ENCODE results near the gene TRIM54. TPM values are rescaled to one million over a fixed set of nuclear protein-coding genes. Genes with fewer than 3 reads are reported as not detected.

TRIM54 gene
- total RNA-seq, 1 experiment from 2014 or later: not detected

DNA sequence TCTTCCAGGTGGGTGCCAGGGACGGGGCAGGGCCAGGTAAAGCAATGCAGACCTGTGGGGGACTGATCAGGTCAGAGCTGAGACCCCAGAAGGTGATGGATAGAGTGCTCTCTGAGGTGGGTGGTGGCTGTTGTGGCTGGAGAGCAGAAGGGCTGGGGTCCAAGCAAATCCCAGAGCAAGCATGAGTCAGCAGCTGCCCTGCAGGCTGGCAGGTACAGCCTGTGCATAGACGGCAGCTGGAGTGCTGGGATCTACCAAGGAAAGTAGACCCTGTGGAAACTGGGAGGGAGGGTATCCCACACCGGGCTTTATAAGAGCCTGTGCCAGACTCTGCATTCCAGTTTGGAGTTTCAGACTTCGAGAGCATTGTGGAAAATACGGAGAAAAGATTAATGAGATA, 663 bp downstream of the TRIM54 start:
- H3K9me3 ChIP-seq (ENCODE audit: low read length): no peaks in the 10 kb centered on the region
- no peak overlapping the region for H3K27ac ChIP-seq (ENCODE audit: low read length)
- H2AFZ ChIP-seq (ENCODE audit: low read length): no peak overlapping the region
- H3K36me3 ChIP-seq (ENCODE audit: insufficient read depth, low read length): no peaks in the 10 kb centered on the region
- no peaks in the 10 kb centered on the region for H3K4me1 ChIP-seq (ENCODE audit: low read length)
- H3K4me3 ChIP-seq (ENCODE audit: low read length): no peak overlapping the region
- no peak for DNase-seq
- no peaks in the 10 kb centered on the region for H3K9me2 ChIP-seq (replicated peaks; ENCODE audit: insufficient read depth, low read length)
- H3K9ac ChIP-seq (ENCODE audit: low read length): no peak overlapping the region
- H3K79me2 ChIP-seq (ENCODE audit: low read length): no peaks in the 10 kb centered on the region
- H4K20me1 ChIP-seq (ENCODE audit: insufficient read depth, low read depth, low read length): no peaks in the 10 kb centered on the region
- H3K27me3 ChIP-seq (ENCODE audit: low read length): no peaks in the 10 kb centered on the region; the same call in 1 of the 2 replicates
- H3K4me2 ChIP-seq (ENCODE audit: low read depth, low read length, poor library complexity, severe bottlenecking): no peak overlapping the region

DNA sequence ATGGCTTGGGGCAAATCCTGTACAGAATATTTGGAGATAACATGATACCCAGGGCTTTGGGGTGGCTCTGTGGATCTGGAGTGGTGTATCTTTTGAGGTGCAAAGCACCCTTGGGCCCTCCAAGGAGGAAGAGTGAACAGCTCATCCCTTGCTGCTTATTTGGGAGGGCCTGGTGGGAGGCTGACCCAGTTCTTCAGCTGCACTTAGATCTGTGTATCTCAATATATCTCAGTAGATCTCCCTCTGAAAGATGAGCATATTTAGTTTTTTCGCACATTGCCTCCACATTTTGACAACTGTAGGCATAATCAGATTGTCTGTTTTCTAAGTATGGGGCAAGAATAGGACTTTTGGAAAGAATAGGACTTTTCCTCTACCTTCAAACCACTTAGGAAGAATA, 2.8 kb downstream of the TRIM54 start:
- no peaks in the 10 kb centered on the region for H3K9me2 ChIP-seq (replicated peaks; ENCODE audit: insufficient read depth, low read length)
- DNase-seq: no peak
- no peaks in the 10 kb centered on the region for H3K9me3 ChIP-seq (ENCODE audit: low read length)
- no peaks in the 10 kb centered on the region; the same call in 1 of the 2 replicates for H3K27me3 ChIP-seq (ENCODE audit: low read length)
- H3K9ac ChIP-seq (ENCODE audit: low read length): no peak overlapping the region
- H3K27ac ChIP-seq (ENCODE audit: low read length): no peak overlapping the region
- H3K4me1 ChIP-seq (ENCODE audit: low read length): no peaks in the 10 kb centered on the region
- H3K79me2 ChIP-seq (ENCODE audit: low read length): no peaks in the 10 kb centered on the region
- no peak overlapping the region for H3K4me3 ChIP-seq (ENCODE audit: low read length)
- no peaks in the 10 kb centered on the region for H4K20me1 ChIP-seq (ENCODE audit: insufficient read depth, low read depth, low read length)
- no peaks in the 10 kb centered on the region for H3K36me3 ChIP-seq (ENCODE audit: insufficient read depth, low read length)
- H2AFZ ChIP-seq (ENCODE audit: low read length): no peak overlapping the region
- no peak overlapping the region for H3K4me2 ChIP-seq (ENCODE audit: low read depth, low read length, poor library complexity, severe bottlenecking)

DNA sequence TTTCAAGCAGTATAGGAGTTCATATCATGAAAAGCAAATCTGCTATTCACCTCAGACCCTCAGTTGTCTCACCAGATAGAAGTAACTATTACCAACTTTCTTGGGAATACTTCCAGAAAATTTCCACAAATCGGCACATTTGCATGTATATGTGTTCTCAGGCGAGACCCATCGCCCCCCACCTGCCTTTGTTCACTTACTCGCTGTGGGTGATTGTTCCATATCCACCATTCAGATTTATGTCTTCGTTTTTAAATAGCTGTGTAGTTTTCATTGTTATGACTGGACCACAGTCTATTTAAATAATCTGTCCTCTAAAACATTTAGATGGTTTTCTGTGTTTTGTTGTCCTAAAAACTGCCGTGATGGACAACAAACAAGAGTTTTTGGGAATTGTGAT, 3.3 kb downstream of the TRIM54 start:
- no peak overlapping the region for H3K4me2 ChIP-seq (ENCODE audit: low read depth, low read length, poor library complexity, severe bottlenecking)
- no peaks in the 10 kb centered on the region for H3K9me3 ChIP-seq (ENCODE audit: low read length)
- H3K36me3 ChIP-seq (ENCODE audit: insufficient read depth, low read length): no peaks in the 10 kb centered on the region
- H3K4me1 ChIP-seq (ENCODE audit: low read length): no peaks in the 10 kb centered on the region
- H2AFZ ChIP-seq (ENCODE audit: low read length): no peak overlapping the region
- no peak for DNase-seq
- H3K79me2 ChIP-seq (ENCODE audit: low read length): no peaks in the 10 kb centered on the region
- H3K27ac ChIP-seq (ENCODE audit: low read length): no peak overlapping the region
- H3K4me3 ChIP-seq (ENCODE audit: low read length): no peak overlapping the region
- no peaks in the 10 kb centered on the region for H3K9me2 ChIP-seq (replicated peaks; ENCODE audit: insufficient read depth, low read length)
- H3K27me3 ChIP-seq (ENCODE audit: low read length): no peaks in the 10 kb centered on the region; the same call in 1 of the 2 replicates
- H4K20me1 ChIP-seq (ENCODE audit: insufficient read depth, low read depth, low read length): no peaks in the 10 kb centered on the region
- H3K9ac ChIP-seq (ENCODE audit: low read length): no peak overlapping the region

DNA sequence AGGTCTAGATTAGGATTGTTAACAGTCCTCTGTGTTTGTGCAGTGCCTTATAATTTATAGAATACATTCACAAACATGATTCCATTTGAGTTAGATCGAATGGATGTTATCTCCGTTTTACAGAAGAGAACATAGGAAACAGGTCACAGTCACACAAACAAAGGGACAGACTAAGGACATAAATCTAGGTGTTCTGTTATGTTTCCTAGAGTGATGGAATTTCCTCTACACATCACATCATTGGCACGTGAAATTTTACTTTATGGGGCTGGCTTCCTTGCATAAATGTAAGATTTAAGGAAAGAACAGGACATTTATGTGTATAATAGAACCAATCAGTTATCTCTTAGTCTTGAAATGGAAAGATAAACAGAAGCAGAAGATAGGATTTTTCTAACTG, 6.4 kb downstream of the TRIM54 start:
- H3K9me3 ChIP-seq (ENCODE audit: low read length): no peaks in the 10 kb centered on the region
- no peak for DNase-seq
- no peaks in the 10 kb centered on the region for H3K36me3 ChIP-seq (ENCODE audit: insufficient read depth, low read length)
- H3K4me1 ChIP-seq (ENCODE audit: low read length): peaks cover 12% of the 10 kb centered on the region
- H3K4me2 ChIP-seq (ENCODE audit: low read depth, low read length, poor library complexity, severe bottlenecking): no peak overlapping the region
- H4K20me1 ChIP-seq (ENCODE audit: insufficient read depth, low read depth, low read length): no peaks in the 10 kb centered on the region
- H3K79me2 ChIP-seq (ENCODE audit: low read length): no peaks in the 10 kb centered on the region
- H3K27ac ChIP-seq (ENCODE audit: low read length): no peak overlapping the region
- no peaks in the 10 kb centered on the region for H3K27me3 ChIP-seq (ENCODE audit: low read length)
- no peak overlapping the region for H3K4me3 ChIP-seq (ENCODE audit: low read length)
- no peak overlapping the region for H2AFZ ChIP-seq (ENCODE audit: low read length)
- no peak overlapping the region for H3K9ac ChIP-seq (ENCODE audit: low read length)
- no peaks in the 10 kb centered on the region for H3K9me2 ChIP-seq (replicated peaks; ENCODE audit: insufficient read depth, low read length)

DNA sequence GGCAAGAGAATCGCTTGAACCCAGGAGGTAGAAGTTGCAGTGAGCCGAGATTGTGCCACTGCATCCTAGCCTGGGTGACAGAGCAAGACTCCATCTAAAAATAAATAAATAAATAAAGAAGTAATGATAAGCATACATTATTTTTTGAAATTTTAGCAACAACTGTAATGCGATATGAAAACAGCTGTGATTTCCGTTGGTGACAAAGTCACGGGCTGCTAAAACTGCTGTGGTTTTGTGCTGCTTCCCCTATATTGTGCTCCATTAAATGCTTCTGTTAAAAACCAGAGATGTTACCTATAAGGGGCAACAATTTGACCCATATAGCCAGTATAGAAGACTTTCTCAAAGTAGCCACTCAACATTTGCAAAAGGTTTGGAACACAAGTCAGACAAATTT, 8.3 kb downstream of the TRIM54 start:
- Histone ChIP-seq H3K9ac (ENCODE audit: low read length) (no peak overlapping the region), H3K4me1 (ENCODE audit: low read length) (peaks cover 12% of the 10 kb centered on the region), H3K36me3 (ENCODE audit: insufficient read depth, low read length) (no peaks in the 10 kb centered on the region), H3K9me3 (ENCODE audit: low read length) (no peaks in the 10 kb centered on the region), H2AFZ (ENCODE audit: low read length) (no peak overlapping the region), H3K9me2 (replicated peaks; ENCODE audit: insufficient read depth, low read length) (no peaks in the 10 kb centered on the region), H3K27me3 (ENCODE audit: low read length) (no peaks in the 10 kb centered on the region), H3K27ac (ENCODE audit: low read length) (no peak overlapping the region), H3K4me2 (ENCODE audit: low read depth, low read length, poor library complexity, severe bottlenecking) (no peak overlapping the region), H3K4me3 (ENCODE audit: low read length) (no peak overlapping the region), H4K20me1 (ENCODE audit: insufficient read depth, low read depth, low read length) (no peaks in the 10 kb centered on the region), H3K79me2 (ENCODE audit: low read length) (no peaks in the 10 kb centered on the region)
- DNase-seq: no peak

DNA sequence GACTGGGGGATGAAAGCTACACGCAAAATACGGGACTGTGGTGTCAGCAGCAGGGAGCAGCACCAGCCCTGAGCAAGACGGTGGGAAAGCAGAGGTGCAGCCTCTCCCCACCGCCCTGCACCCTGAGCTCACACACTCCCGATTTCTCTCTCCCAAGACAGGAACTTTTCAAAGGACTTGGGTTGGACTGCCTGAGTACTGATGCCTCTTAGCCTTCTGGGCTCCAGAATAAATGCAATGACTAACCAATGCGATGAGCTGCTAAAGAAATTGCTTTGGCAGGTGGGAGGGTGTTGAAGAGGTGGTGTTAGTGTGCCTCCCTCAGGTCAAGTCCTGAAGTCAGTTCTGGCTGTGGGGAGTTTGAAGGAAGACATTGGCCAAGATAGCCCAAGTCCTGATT, 9.6 kb downstream of the TRIM54 start:
- no peak overlapping the region for H3K27ac ChIP-seq (ENCODE audit: low read length)
- H3K27me3 ChIP-seq (ENCODE audit: low read length): no peaks in the 10 kb centered on the region
- no peaks in the 10 kb centered on the region for H3K79me2 ChIP-seq (ENCODE audit: low read length)
- no peak overlapping the region; the same call in 1 of the 2 replicates for H3K4me3 ChIP-seq (ENCODE audit: low read length)
- no peaks in the 10 kb centered on the region for H4K20me1 ChIP-seq (ENCODE audit: insufficient read depth, low read depth, low read length)
- peaks cover 12% of the 10 kb centered on the region for H3K4me1 ChIP-seq (ENCODE audit: low read length)
- H3K9me2 ChIP-seq (replicated peaks; ENCODE audit: insufficient read depth, low read length): no peaks in the 10 kb centered on the region
- peak overlapping the region; percentile 28; the same call in 1 of the 2 replicates for H2AFZ ChIP-seq (ENCODE audit: low read length)
- peak overlapping the region; percentile 10 for H3K4me2 ChIP-seq (ENCODE audit: low read depth, low read length, poor library complexity, severe bottlenecking)
- peak; percentile 76 for DNase-seq
- H3K36me3 ChIP-seq (ENCODE audit: insufficient read depth, low read length): no peaks in the 10 kb centered on the region
- H3K9ac ChIP-seq (ENCODE audit: low read length): peak overlapping the region; percentile 38; the same call in 1 of the 2 replicates
- no peaks in the 10 kb centered on the region for H3K9me3 ChIP-seq (ENCODE audit: low read length)

DNA sequence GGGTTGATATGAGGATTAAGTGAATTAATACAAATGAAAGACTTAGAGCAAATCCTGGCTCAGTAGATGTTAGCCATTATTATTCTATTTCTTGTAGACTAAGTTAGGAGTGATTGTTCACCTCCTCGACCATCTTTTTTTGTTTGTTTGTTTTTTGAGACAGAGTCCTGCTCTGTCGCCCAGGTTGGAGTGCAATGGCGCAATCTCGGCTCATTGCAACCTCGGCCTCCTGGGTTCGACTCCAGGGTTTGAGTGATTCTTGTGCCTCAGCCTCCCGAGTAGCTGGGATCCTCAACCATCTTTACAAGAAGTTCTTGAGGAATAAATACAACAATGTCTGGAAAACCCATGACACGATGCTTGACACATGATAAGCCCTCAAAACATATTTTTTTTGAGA, 12.7 kb downstream of the TRIM54 start:
- H3K27ac ChIP-seq (ENCODE audit: low read length): no peak overlapping the region
- no peak overlapping the region for H2AFZ ChIP-seq (ENCODE audit: low read length)
- H3K79me2 ChIP-seq (ENCODE audit: low read length): no peaks in the 10 kb centered on the region
- no peaks in the 10 kb centered on the region for H3K27me3 ChIP-seq (ENCODE audit: low read length)
- no peak overlapping the region for H3K9ac ChIP-seq (ENCODE audit: low read length)
- H3K9me3 ChIP-seq (ENCODE audit: low read length): no peaks in the 10 kb centered on the region
- no peaks in the 10 kb centered on the region for H4K20me1 ChIP-seq (ENCODE audit: insufficient read depth, low read depth, low read length)
- no peaks in the 10 kb centered on the region for H3K9me2 ChIP-seq (replicated peaks; ENCODE audit: insufficient read depth, low read length)
- H3K4me1 ChIP-seq (ENCODE audit: low read length): peaks cover 12% of the 10 kb centered on the region
- H3K36me3 ChIP-seq (ENCODE audit: insufficient read depth, low read length): no peaks in the 10 kb centered on the region
- H3K4me3 ChIP-seq (ENCODE audit: low read length): no peak overlapping the region
- no peak overlapping the region for H3K4me2 ChIP-seq (ENCODE audit: low read depth, low read length, poor library complexity, severe bottlenecking)
- DNase-seq: no peak

DNA sequence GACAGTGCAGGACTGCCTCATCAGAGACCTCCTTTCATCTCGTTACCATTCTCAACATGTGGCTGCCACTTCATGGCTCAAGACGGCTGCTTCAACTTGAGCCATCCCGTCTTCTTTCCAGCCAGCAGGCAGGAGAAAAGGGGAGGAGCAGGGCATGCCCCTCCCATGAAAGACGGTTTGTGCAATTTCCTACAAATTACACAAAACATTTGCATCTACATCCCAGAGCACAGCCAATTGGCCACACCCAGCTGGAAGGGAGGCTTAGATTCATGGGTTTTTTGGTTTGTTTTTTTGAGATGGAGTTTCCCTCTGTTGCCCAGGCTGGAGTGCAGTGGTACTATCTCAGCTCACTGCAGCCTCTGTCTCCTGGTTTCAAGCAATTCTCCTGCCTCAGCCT, 14.3 kb downstream of the TRIM54 start:
- no peak overlapping the region for H3K4me3 ChIP-seq (ENCODE audit: low read length)
- no peak overlapping the region for H2AFZ ChIP-seq (ENCODE audit: low read length)
- no peaks in the 10 kb centered on the region for H3K79me2 ChIP-seq (ENCODE audit: low read length)
- no peaks in the 10 kb centered on the region for H3K27me3 ChIP-seq (ENCODE audit: low read length)
- H3K9me3 ChIP-seq (ENCODE audit: low read length): no peaks in the 10 kb centered on the region
- no peak overlapping the region for H3K27ac ChIP-seq (ENCODE audit: low read length)
- H4K20me1 ChIP-seq (ENCODE audit: insufficient read depth, low read depth, low read length): no peaks in the 10 kb centered on the region
- no peaks in the 10 kb centered on the region for H3K36me3 ChIP-seq (ENCODE audit: insufficient read depth, low read length)
- H3K9me2 ChIP-seq (replicated peaks; ENCODE audit: insufficient read depth, low read length): no peaks in the 10 kb centered on the region
- H3K4me1 ChIP-seq (ENCODE audit: low read length): peaks cover 5% of the 10 kb centered on the region
- no peak for DNase-seq
- H3K4me2 ChIP-seq (ENCODE audit: low read depth, low read length, poor library complexity, severe bottlenecking): no peak overlapping the region
- no peak overlapping the region for H3K9ac ChIP-seq (ENCODE audit: low read length)

DNA sequence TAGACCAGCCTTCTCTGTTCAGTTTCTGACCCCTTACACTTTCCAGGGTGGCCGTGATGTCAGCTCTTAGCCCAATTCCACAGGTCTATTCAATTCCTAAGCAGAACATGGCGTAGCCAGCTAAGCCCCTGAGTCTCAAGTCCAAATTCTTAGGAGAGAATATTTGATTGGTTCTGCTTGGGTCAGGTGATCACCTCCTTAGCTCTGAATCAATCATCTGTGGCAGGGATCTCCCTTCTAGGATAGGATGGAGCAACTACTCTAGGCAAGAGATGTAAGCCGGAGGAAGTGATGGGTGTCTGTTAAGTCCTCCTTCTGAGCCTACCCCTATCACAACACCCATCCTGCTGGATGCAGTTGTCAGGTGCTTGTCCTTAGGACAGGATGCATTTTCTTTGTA, 15.0 kb downstream of the TRIM54 start:
- Histone ChIP-seq H4K20me1 (ENCODE audit: insufficient read depth, low read depth, low read length) (no peaks in the 10 kb centered on the region), H3K9me2 (replicated peaks; ENCODE audit: insufficient read depth, low read length) (no peaks in the 10 kb centered on the region), H3K36me3 (ENCODE audit: insufficient read depth, low read length) (no peaks in the 10 kb centered on the region), H3K79me2 (ENCODE audit: low read length) (no peaks in the 10 kb centered on the region), H3K27ac (ENCODE audit: low read length) (no peak overlapping the region), H3K4me2 (ENCODE audit: low read depth, low read length, poor library complexity, severe bottlenecking) (no peak overlapping the region), H3K27me3 (ENCODE audit: low read length) (no peaks in the 10 kb centered on the region), H2AFZ (ENCODE audit: low read length) (no peak overlapping the region), H3K9me3 (ENCODE audit: low read length) (no peaks in the 10 kb centered on the region), H3K4me1 (ENCODE audit: low read length) (no peaks in the 10 kb centered on the region), H3K9ac (ENCODE audit: low read length) (no peak overlapping the region), H3K4me3 (ENCODE audit: low read length) (no peak overlapping the region)
- no peak for DNase-seq

All from Karpas-422 (cell line).